Superior temporal gyrus (tissue), 1 donor: Measurements from ENCODE around the gene VWA5B1.
"Not testable (repeated sequence)": the region's sequence is repeated elsewhere in the genome, so short reads cannot be mapped to it uniquely, and the experiment has no call there.

ENCODE experiments used
- DNase-seq: peaks from one replicate; pipeline ENCODE4 v3.0.0-alpha.2; 2016; ENCODE audit errors: extremely low spot score

VWA5B1 gene

GRCh38 chr1:20290624-20291597 is at the start of gene VWA5B1:
Gene VWA5B1, plus strand, starts transcription at chr1:20290875. Its CDS starts 19,727 bp downstream, at chr1:20310602.
- no peak for DNase-seq

GRCh38 chr1:20242890-20243479 is 47.7 kb upstream of the VWA5B1 start:
- DNase-seq = no peak

GRCh38 chr1:20248971-20249612 is 41.6 kb upstream of the VWA5B1 start:
- DNase-seq = no peak

- DNase-seq = no peak
Measured at GRCh38 chr1:20250340-20250989, 40.2 kb upstream of the VWA5B1 start.

- DNase-seq = no peak
Measured at GRCh38 chr1:20252587-20252986, 38.1 kb upstream of the VWA5B1 start.

GRCh38 chr1:20255666-20256065 is 35.0 kb upstream of the VWA5B1 start:
- DNase-seq = peak; percentile 46

GRCh38 chr1:20259646-20260045 is 31.0 kb upstream of the VWA5B1 start:
- no peak for DNase-seq

GRCh38 chr1:20261095-20261494 is 29.6 kb upstream of the VWA5B1 start:
- DNase-seq = no peak

GRCh38 chr1:20262810-20263534 is 27.7 kb upstream of the VWA5B1 start:
- DNase-seq = peak; percentile 19

- DNase-seq = no peak
Measured at GRCh38 chr1:20265250-20265649, 25.4 kb upstream of the VWA5B1 start.

- no peak for DNase-seq
Measured at GRCh38 chr1:20266141-20266540, 24.5 kb upstream of the VWA5B1 start.

GRCh38 chr1:20266642-20267041 is 24.0 kb upstream of the VWA5B1 start:
- DNase-seq = no peak

GRCh38 chr1:20271498-20272400 is 18.9 kb upstream of the VWA5B1 start:
- DNase-seq = no peak

- not testable (repeated sequence) for DNase-seq
Measured at GRCh38 chr1:20273716-20274115, 17.0 kb upstream of the VWA5B1 start.

GRCh38 chr1:20275319-20275925 is 15.3 kb upstream of the VWA5B1 start:
- DNase-seq = no peak

- no peak for DNase-seq
Measured at GRCh38 chr1:20276485-20277159, 14.1 kb upstream of the VWA5B1 start.

- DNase-seq = no peak
Measured at GRCh38 chr1:20278692-20279130, 12.0 kb upstream of the VWA5B1 start.

- no peak for DNase-seq
Measured at GRCh38 chr1:20279509-20279908, 11.2 kb upstream of the VWA5B1 start.

GRCh38 chr1:20280341-20280740 is 10.3 kb upstream of the VWA5B1 start:
- DNase-seq = no peak
